ENCODE results near the gene NUP153. TPM values are rescaled to one million over a fixed set of nuclear protein-coding genes. Genes with fewer than 3 reads are reported as not detected.
A peak's percentile ranks its signal among the peaks of the same experiment; 100 is the strongest.

The NUP153 gene
- total RNA-seq, 1 experiment from 2014 or later = 104 TPM

DNA sequence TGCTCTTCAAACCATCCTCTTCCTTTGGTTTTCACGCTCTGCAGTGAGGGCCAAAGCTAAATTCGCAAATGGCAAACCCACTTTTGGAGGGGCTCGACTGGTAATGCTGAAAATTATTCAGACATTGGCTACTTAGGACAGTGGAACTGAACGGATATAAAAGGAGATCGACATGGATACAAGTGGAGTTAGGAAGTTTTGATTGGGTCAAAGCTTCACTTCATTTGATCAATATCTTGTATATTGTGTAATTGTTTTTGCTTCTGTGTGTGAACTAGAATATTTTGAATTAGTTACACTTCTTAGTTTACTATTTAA lies 105.4 kb downstream of the NUP153 start:
- no peaks in the 10 kb centered on the region for H3K27me3 ChIP-seq (replicated peaks; ENCODE audit: insufficient read depth, low read depth, low read length, poor library complexity)
- H3K27ac ChIP-seq (ENCODE audit: low read depth, low read length, poor library complexity, severe bottlenecking) = peak overlapping the region; percentile 88
- TF ChIP-seq EZH2 (IDR thresholded peaks at IDR 0.05; ENCODE audit: borderline replicate concordance, low read depth, low read length, poor library complexity, severe bottlenecking) = no peak
- TF ChIP-seq, protein P1, sequence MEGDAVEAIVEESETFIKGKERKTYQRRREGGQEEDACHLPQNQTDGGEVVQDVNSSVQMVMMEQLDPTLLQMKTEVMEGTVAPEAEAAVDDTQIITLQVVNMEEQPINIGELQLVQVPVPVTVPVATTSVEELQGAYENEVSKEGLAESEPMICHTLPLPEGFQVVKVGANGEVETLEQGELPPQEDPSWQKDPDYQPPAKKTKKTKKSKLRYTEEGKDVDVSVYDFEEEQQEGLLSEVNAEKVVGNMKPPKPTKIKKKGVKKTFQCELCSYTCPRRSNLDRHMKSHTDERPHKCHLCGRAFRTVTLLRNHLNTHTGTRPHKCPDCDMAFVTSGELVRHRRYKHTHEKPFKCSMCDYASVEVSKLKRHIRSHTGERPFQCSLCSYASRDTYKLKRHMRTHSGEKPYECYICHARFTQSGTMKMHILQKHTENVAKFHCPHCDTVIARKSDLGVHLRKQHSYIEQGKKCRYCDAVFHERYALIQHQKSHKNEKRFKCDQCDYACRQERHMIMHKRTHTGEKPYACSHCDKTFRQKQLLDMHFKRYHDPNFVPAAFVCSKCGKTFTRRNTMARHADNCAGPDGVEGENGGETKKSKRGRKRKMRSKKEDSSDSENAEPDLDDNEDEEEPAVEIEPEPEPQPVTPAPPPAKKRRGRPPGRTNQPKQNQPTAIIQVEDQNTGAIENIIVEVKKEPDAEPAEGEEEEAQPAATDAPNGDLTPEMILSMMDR (conservative IDR thresholded peaks at IDR 0.05; ENCODE audit: low read depth, low read length) = no peak
- no peaks in the 10 kb centered on the region for H3K36me3 ChIP-seq (ENCODE audit: insufficient read depth, low read length, poor library complexity, severe bottlenecking)
- BruUV-seq (replicated peaks) = TSS peak; percentile 50
- no peaks in the 10 kb centered on the region for H3K9me3 ChIP-seq (ENCODE audit: low read depth, low read length, poor library complexity, severe bottlenecking)
- POLR2A ChIA-PET (ENCODE audit: low non-redundant PET) = no interaction called here
- intact Hi-C loops (cut with micrococcal nuclease; ENCODE audit: unreplicated experiment) = loop anchor here (5.0 kb wide), 2 partner anchors 201 to 216 kb away; no protein-coding TSS in a partner anchor
- CTCF ChIA-PET = interaction anchor here (1.4 kb wide), 1 partner anchor 17 kb away, joined by 4 read pairs; no protein-coding TSS in a partner anchor
- H3K4me3 ChIP-seq (ENCODE audit: low read depth, low read length, poor library complexity, severe bottlenecking) = peak overlapping the region; percentile 90
- DNase-seq (ENCODE audit: low spot score) = peak; percentile 13
- peaks cover 14% of the 10 kb centered on the region for H3K4me1 ChIP-seq (ENCODE audit: insufficient read depth, low read length, poor library complexity, severe bottlenecking)

DNA sequence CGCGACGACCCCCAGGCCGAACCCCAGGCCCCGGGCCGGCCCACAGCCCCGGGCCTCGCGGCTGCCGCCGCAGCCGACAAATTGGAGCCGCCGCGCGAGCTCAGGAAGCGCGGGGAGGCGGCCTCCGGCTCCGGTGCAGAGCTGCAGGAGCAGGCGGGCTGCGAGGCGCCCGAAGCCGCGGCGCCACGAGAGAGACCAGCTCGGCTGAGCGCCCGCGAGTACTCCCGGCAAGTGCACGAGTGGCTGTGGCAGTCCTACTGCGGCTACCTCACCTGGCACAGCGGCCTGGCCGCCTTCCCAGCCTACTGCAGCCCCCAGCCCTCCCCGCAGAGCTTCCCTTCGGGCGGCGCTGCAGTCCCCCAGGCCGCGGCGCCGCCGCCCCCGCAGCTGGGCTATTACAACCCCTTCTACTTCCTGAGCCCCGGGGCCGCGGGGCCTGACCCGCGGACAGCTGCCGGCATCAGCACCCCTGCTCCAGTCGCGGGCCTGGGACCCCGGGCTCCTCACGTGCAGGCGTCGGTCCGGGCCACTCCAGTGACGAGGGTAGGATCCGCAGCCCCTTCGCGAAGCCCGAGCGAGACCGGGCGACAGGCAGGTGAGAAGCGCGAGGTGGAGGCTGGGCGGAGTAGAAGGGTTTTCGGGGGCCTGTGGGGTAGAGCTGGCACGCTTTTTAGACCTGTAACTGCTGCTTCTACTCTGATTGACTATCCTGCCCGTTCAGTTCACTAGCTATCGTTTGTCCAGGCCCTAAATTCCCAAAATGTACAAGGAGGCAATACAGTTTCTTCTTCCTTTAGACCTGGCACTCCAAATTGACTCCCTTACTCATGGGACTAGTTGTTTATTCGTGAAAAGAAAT lies 106.0 kb downstream of the NUP153 start:
- DNase-seq (ENCODE audit: low spot score) = peak; percentile 55
- intact Hi-C loops (cut with micrococcal nuclease; ENCODE audit: unreplicated experiment) = loop anchor here (5.0 kb wide), 2 partner anchors 202 to 217 kb away; no protein-coding TSS in a partner anchor
- BruUV-seq (replicated peaks) = no TSS peak
- peak overlapping the region; percentile 90 for H3K4me3 ChIP-seq (ENCODE audit: low read depth, low read length, poor library complexity, severe bottlenecking)
- H3K9me3 ChIP-seq (ENCODE audit: low read depth, low read length, poor library complexity, severe bottlenecking) = no peaks in the 10 kb centered on the region
- TF ChIP-seq EZH2 (IDR thresholded peaks at IDR 0.05; ENCODE audit: borderline replicate concordance, low read depth, low read length, poor library complexity, severe bottlenecking) = no peak
- TF ChIP-seq, protein P1 (conservative IDR thresholded peaks at IDR 0.05; ENCODE audit: low read depth, low read length) = no peak
- H3K36me3 ChIP-seq (ENCODE audit: insufficient read depth, low read length, poor library complexity, severe bottlenecking) = no peaks in the 10 kb centered on the region
- peak overlapping the region; percentile 88 for H3K27ac ChIP-seq (ENCODE audit: low read depth, low read length, poor library complexity, severe bottlenecking)
- peaks cover 14% of the 10 kb centered on the region for H3K4me1 ChIP-seq (ENCODE audit: insufficient read depth, low read length, poor library complexity, severe bottlenecking)
- POLR2A ChIA-PET (ENCODE audit: low non-redundant PET) = interaction anchor here (0.6 kb wide), 2 partner anchors 97 to 308 kb away, joined by 3 to 6 read pairs; no protein-coding TSS in a partner anchor
- no peaks in the 10 kb centered on the region for H3K27me3 ChIP-seq (replicated peaks; ENCODE audit: insufficient read depth, low read depth, low read length, poor library complexity)
- CTCF ChIA-PET = interaction anchor here (0.6 to 1.4 kb wide), 2 partner anchors 17 to 216 kb away, joined by 4 to 7 read pairs; no protein-coding TSS in a partner anchor

DNA sequence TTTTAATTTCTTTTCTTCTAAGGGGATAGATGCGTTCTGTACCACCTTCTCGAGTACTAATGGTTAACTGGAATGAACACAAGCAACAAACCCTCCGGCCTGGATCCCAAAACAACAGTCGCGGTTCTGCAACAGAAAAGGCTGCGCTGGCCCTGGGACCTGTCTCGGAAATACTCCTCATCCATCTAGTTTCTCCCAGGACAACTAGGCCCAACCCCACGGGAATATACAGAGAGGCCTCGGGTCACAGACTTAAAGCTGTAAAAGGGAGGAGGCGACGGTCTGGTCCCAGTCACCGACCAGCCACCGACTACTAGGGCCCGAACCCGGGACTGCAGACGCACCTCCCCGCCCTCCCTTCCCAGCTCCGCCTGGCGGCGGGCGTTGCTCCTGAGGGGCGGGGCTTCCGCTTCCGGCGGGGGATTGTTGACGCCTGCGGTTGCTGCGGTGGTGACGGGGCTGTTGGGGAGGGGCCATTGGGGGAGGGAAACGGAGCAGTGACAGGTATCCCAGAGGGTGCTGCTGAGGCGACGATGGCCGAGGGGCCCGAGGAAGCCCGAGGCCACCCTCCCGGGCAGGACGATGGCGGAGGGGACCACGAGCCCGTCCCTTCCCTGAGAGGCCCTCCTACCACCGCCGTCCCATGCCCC lies 106.7 kb downstream of the NUP153 start, which contains the start of gene FAM8A1:
TSS of gene FAM8A1 (plus strand) at position 426 of the 650 bp plus-strand sequence. CDS start at position 534, 108 bp downstream.
- Histone ChIP-seq H3K9me3 (ENCODE audit: low read depth, low read length, poor library complexity, severe bottlenecking) (no peaks in the 10 kb centered on the region), H3K27me3 (replicated peaks; ENCODE audit: insufficient read depth, low read depth, low read length, poor library complexity) (no peaks in the 10 kb centered on the region), H3K27ac (ENCODE audit: low read depth, low read length, poor library complexity, severe bottlenecking) (peak within 1 kb of the TSS; percentile 88), H3K36me3 (ENCODE audit: insufficient read depth, low read length, poor library complexity, severe bottlenecking) (no peaks in the 10 kb centered on the region), H3K4me1 (ENCODE audit: insufficient read depth, low read length, poor library complexity, severe bottlenecking) (peaks cover 14% of the 10 kb centered on the region), H3K4me3 (ENCODE audit: low read depth, low read length, poor library complexity, severe bottlenecking) (peak within 1 kb of the TSS; percentile 90)
- BruUV-seq (replicated peaks) = no TSS peak
- DNase-seq (ENCODE audit: low spot score) = peak; percentile 96
- intact Hi-C loops (cut with micrococcal nuclease; ENCODE audit: unreplicated experiment) = loop anchor here (5.0 kb wide), 2 partner anchors 202 to 217 kb away; no protein-coding TSS in a partner anchor
- POLR2A ChIA-PET (ENCODE audit: low non-redundant PET) = interaction anchor here (0.6 kb wide), 1 partner anchor 307 kb away, joined by 6 read pairs; no protein-coding TSS in a partner anchor
- CTCF ChIA-PET = interaction anchor here (0.6 to 1.4 kb wide), 4 partner anchors 16 to 509 kb away, joined by 3 to 9 read pairs (median 6); no protein-coding TSS in a partner anchor
- TF ChIP-seq EZH2 (IDR thresholded peaks at IDR 0.05; ENCODE audit: borderline replicate concordance, low read depth, low read length, poor library complexity, severe bottlenecking) = no peak
- TF ChIP-seq, protein P1 (conservative IDR thresholded peaks at IDR 0.05; ENCODE audit: low read depth, low read length) = peak; percentile 45

Measured in A673 (cell line).